Putamen (tissue), 1 donor: ENCODE results near the gene PCDHGB3.
A peak's percentile ranks its signal among the peaks of the same experiment; 100 is the strongest.
"Not testable (repeated sequence)": the region's sequence is repeated elsewhere in the genome, so short reads cannot be mapped to it uniquely, and the experiment has no call there.

Source experiments
- DNase-seq: peaks from one replicate; pipeline ENCODE4 v3.0.0-alpha.2; 2016; ENCODE audit warnings: low spot score

Gene PCDHGB3

GRCh38 chr5:141369994-141370848 lies at the start of gene PCDHGB3:
Gene PCDHGB3 (plus strand): TSS chr5:141370242. CDS start chr5:141370395, 153 bp downstream.
- DNase-seq = no peak

GRCh38 chr5:141322261-141322660 lies 47.8 kb upstream of the PCDHGB3 start:
- DNase-seq = no peak

GRCh38 chr5:141326088-141326854 lies 43.8 kb upstream of the PCDHGB3 start:
- DNase-seq = peak; percentile 72

- DNase-seq = no peak
These were observed 41.8 kb upstream of the PCDHGB3 start for GRCh38 chr5:141328231-141328630.

- no peak for DNase-seq
These were observed 39.6 kb upstream of the PCDHGB3 start, which contains the start of gene PCDHGA1 for GRCh38 chr5:141330299-141331080. Gene PCDHGA1 (plus strand): TSS chr5:141330514.

- not testable (repeated sequence) for DNase-seq
These were observed 37.5 kb upstream of the PCDHGB3 start for GRCh38 chr5:141332571-141332970.

- no peak for DNase-seq
These were observed 31.3 kb upstream of the PCDHGB3 start, which contains the start of gene PCDHGA2 for GRCh38 chr5:141338538-141339306. Gene PCDHGA2 (plus strand): TSS chr5:141338760.

- DNase-seq = not testable (repeated sequence)
These were observed 29.2 kb upstream of the PCDHGB3 start for GRCh38 chr5:141340781-141341354.

GRCh38 chr5:141342773-141343172 lies 27.3 kb upstream of the PCDHGB3 start:
- DNase-seq = no peak

GRCh38 chr5:141343242-141343952 lies 26.6 kb upstream of the PCDHGB3 start, which contains the start of gene PCDHGA3:
Gene PCDHGA3 (plus strand): TSS chr5:141343829. CDS start chr5:141344034, 205 bp downstream.
- DNase-seq = no peak

- no peak for DNase-seq
These were observed 26.0 kb upstream of the PCDHGB3 start for GRCh38 chr5:141343953-141344463.

GRCh38 chr5:141345327-141345726 lies 24.7 kb upstream of the PCDHGB3 start:
- DNase-seq = no peak

- DNase-seq = not testable (repeated sequence)
These were observed 24.0 kb upstream of the PCDHGB3 start for GRCh38 chr5:141346017-141346416.

GRCh38 chr5:141349917-141350619 lies 20.0 kb upstream of the PCDHGB3 start, which contains the start of gene PCDHGB1:
Gene PCDHGB1 (plus strand): TSS chr5:141350099. CDS start chr5:141350261, 162 bp downstream.
- DNase-seq = no peak

- DNase-seq = no peak
These were observed 18.5 kb upstream of the PCDHGB3 start for GRCh38 chr5:141351591-141351990.

- DNase-seq = no peak
These were observed 15.1 kb upstream of the PCDHGB3 start, which contains the start of gene PCDHGA4 for GRCh38 chr5:141354900-141355469. Gene PCDHGA4 (plus strand): TSS chr5:141355021. CDS start chr5:141355108, 87 bp downstream.

GRCh38 chr5:141355641-141356040 lies 14.4 kb upstream of the PCDHGB3 start:
- no peak for DNase-seq

- no peak for DNase-seq
These were observed 13.9 kb upstream of the PCDHGB3 start for GRCh38 chr5:141356133-141356532.

- no peak for DNase-seq
These were observed 13.1 kb upstream of the PCDHGB3 start for GRCh38 chr5:141356950-141357349.
